Testis (tissue), 3 donors: Measurements from ENCODE around the gene CDH13. TPM values are rescaled to one million over a fixed set of nuclear protein-coding genes. Genes with fewer than 3 reads are reported as not detected.

Experiments used
- DNase-seq: peaks from one replicate; pipeline ENCODE4 v3.0.0-alpha.2; 2019
- H3K27ac ChIP-seq, 2 donors: fragments of 200-600 bp; sonication (generic); one replicate each; pipeline ENCODE4 v1.5.1; 2019
- H3K27me3 ChIP-seq: fragments of 200-600 bp; sonication (generic); one replicate; pipeline ENCODE4 v1.5.1; 2019
- H3K36me3 ChIP-seq: fragments of 200-600 bp; sonication (generic); one replicate; pipeline ENCODE4 v1.5.1; 2017; ENCODE audit warnings: low read depth; ENCODE audit errors: missing control alignments
- H3K4me1 ChIP-seq: fragments of 200-600 bp; sonication (generic); one replicate; pipeline ENCODE4 v1.5.1; 2019
- H3K4me3 ChIP-seq, 2 donors: fragments of 200-600 bp; sonication (generic); one replicate each; pipeline ENCODE4 v1.5.1; 2017 to 2019
- H3K9me3 ChIP-seq: fragments of 200-600 bp; sonication (generic); one replicate; pipeline ENCODE4 v1.5.1; 2017
- CTCF ChIP-seq, 3 experiments: fragments of 450-650 bp in 2 of 3; fragments of 200-600 bp in 1 of 3; sonication (generic) in 1 of 3; IDR thresholded peaks; one replicate each; pipeline ENCODE4 v1.5.1; 2016 to 2019; ENCODE audit warnings: antibody characterized with exemption in 3 of 3, mild to moderate bottlenecking in 2 of 3, moderate library complexity in 1 of 3
- POLR2A ChIP-seq: fragments of 450-650 bp; IDR thresholded peaks from one replicate; pipeline ENCODE4 v1.6.1; 2017; ENCODE audit warnings: antibody characterized with exemption, mild to moderate bottlenecking, moderate library complexity
- WGBS, 2 donors: methylation state at CpG; one replicate each; pipeline ENCODE4 v1.1.5; 2018; 5-methylcytosine and 5-hydroxymethylcytosine counted together
- intact Hi-C: fragments of 100-400 bp; cut with DNase I; formaldehyde crosslinking; loops from one replicate; pipeline ENCODE4 v1.15.1; 2023; ENCODE audit warnings: low total_unique reads
- polyA plus RNA-seq: library from polyadenylated mRNA; stranded (reverse); fragments of 350-450 nt; fragmentation: Illumina TruSeq; extraction: RNeasy Lipid Tissue Mini Kit (QIAGEN cat#74804); gene quantifications from one replicate; pipeline ENCODE4 v1.2.3, GENCODE V29; 2014; ENCODE audit warnings: low read depth, low replicate concordance; ENCODE audit not compliant: insufficient read depth
- total RNA-seq, 2 donors: library from RNA; depleted of rRNA; stranded (reverse); fragments of >200 nt; gene quantifications; one replicate each; pipeline ENCODE4 v1.2.3, GENCODE V29; 2016

CDH13 gene
- total and polyA plus RNA-seq, 3 donors from 2014 or later: 1.2 to 11.1 (median 2.0) TPM

- no peak for TF ChIP-seq POLR2A
- no peak for TF ChIP-seq CTCF (IDR thresholded peaks at IDR 0.05)
- Histone ChIP-seq H3K27me3 (no peaks in the 10 kb centered on the region), H3K36me3 (no peaks in the 10 kb centered on the region), H3K9me3 (no peaks in the 10 kb centered on the region), H3K4me3 (no peak overlapping the region), H3K4me1 (peaks cover 12% of the 10 kb centered on the region), H3K27ac (no peak overlapping the region)
- WGBS, 2 donors: 68 to 73% methylated on average over 3 of the region's 3 CpGs
- intact Hi-C loops: no loop called here
- no peak for DNase-seq
These were observed 111.9 kb downstream of the CDH13 start for GRCh38 chr16:82738699-82739098.

- intact Hi-C loops: no loop called here
- Histone ChIP-seq H3K27me3 (no peaks in the 10 kb centered on the region), H3K4me3 (no peak overlapping the region), H3K36me3 (no peaks in the 10 kb centered on the region), H3K4me1 (peaks cover 2% of the 10 kb centered on the region), H3K9me3 (no peaks in the 10 kb centered on the region), H3K27ac (no peak overlapping the region)
- TF ChIP-seq POLR2A: no peak
- no peak for TF ChIP-seq CTCF (IDR thresholded peaks at IDR 0.05)
- 74% methylated on average over 5 of the region's 5 CpGs for WGBS, 2 donors
- DNase-seq: no peak
These were observed 114.4 kb downstream of the CDH13 start for GRCh38 chr16:82741073-82741615.

GRCh38 chr16:82744958-82745357 is 118.2 kb downstream of the CDH13 start:
- no peaks in the 10 kb centered on the region for H3K9me3 ChIP-seq
- WGBS, 2 donors: 86 to 87% methylated on average over 7 of the region's 7 CpGs
- no peaks in the 10 kb centered on the region for H3K27me3 ChIP-seq
- no peak overlapping the region for H3K4me3 ChIP-seq
- no peak overlapping the region for H3K27ac ChIP-seq
- no peak for TF ChIP-seq POLR2A
- TF ChIP-seq CTCF (IDR thresholded peaks at IDR 0.05): no peak
- DNase-seq: no peak
- H3K36me3 ChIP-seq: no peaks in the 10 kb centered on the region
- intact Hi-C loops: no loop called here
- H3K4me1 ChIP-seq: no peaks in the 10 kb centered on the region

- H3K36me3 ChIP-seq: no peaks in the 10 kb centered on the region
- no peak overlapping the region for H3K4me3 ChIP-seq
- intact Hi-C loops: no loop called here
- DNase-seq: no peak
- no peaks in the 10 kb centered on the region for H3K27me3 ChIP-seq
- 66 to 70% methylated on average over 5 of the region's 5 CpGs for WGBS, 2 donors
- H3K9me3 ChIP-seq: no peaks in the 10 kb centered on the region
- H3K27ac ChIP-seq: no peak overlapping the region
- H3K4me1 ChIP-seq: no peaks in the 10 kb centered on the region
- TF ChIP-seq CTCF (IDR thresholded peaks at IDR 0.05): no peak
- no peak for TF ChIP-seq POLR2A
These were observed 121.3 kb downstream of the CDH13 start for GRCh38 chr16:82748026-82748425.

GRCh38 chr16:82750068-82750467 is 123.3 kb downstream of the CDH13 start:
- no peaks in the 10 kb centered on the region for H3K4me1 ChIP-seq
- no peaks in the 10 kb centered on the region for H3K9me3 ChIP-seq
- no peaks in the 10 kb centered on the region for H3K36me3 ChIP-seq
- no peaks in the 10 kb centered on the region for H3K27me3 ChIP-seq
- no peak overlapping the region for H3K4me3 ChIP-seq
- TF ChIP-seq CTCF (IDR thresholded peaks at IDR 0.05) (no peak), POLR2A (no peak)
- DNase-seq: no peak
- no peak overlapping the region for H3K27ac ChIP-seq
- 61 to 64% methylated on average over 3 of the region's 3 CpGs for WGBS, 2 donors
- intact Hi-C loops: no loop called here
